Stimulated activated CD8-positive, alpha-beta memory T cell treated with anti-CD3 and anti-CD28 coated beads, Interleukin-2, amount 100 ng/mL, for 48 hours (primary cell): Measurements from ENCODE around the gene PDE9A.
A peak's percentile ranks its signal among the peaks of the same experiment; 100 is the strongest.
"Not testable (repeated sequence)": the region's sequence is repeated elsewhere in the genome, so short reads cannot be mapped to it uniquely, and the experiment has no call there.

ENCODE experiments used
- DNase-seq, 2 donors: peaks; one replicate each; pipeline ENCODE4 v3.0.0-alpha.2; 2020; ENCODE audit warnings: low read depth in 2 of 2

Gene PDE9A

GRCh38 chr21:42653231-42654061, at the start of gene PDE9A:
TSS of gene PDE9A (plus strand) at chr21:42653621. CDS start at chr21:42653815, 194 bp downstream.
- no peak for DNase-seq

- DNase-seq = no peak
Measured at GRCh38 chr21:42607102-42607501, 46.3 kb upstream of the PDE9A start.

- DNase-seq = no peak
Measured at GRCh38 chr21:42607525-42608102, 45.8 kb upstream of the PDE9A start.

GRCh38 chr21:42608446-42608845, 45.0 kb upstream of the PDE9A start:
- no peak for DNase-seq

- DNase-seq = peak; percentile 38 to 40
Measured at GRCh38 chr21:42609811-42610210, 43.6 kb upstream of the PDE9A start.

GRCh38 chr21:42611852-42612251, 41.6 kb upstream of the PDE9A start:
- no peak for DNase-seq

GRCh38 chr21:42612390-42612789, 41.0 kb upstream of the PDE9A start:
- no peak for DNase-seq

- DNase-seq = no peak
Measured at GRCh38 chr21:42613756-42614155, 39.7 kb upstream of the PDE9A start.

- peak in 1 of 2 donors; percentile 26 for DNase-seq
Measured at GRCh38 chr21:42614396-42614795, 39.0 kb upstream of the PDE9A start.

- DNase-seq = peak; percentile 28 to 39
Measured at GRCh38 chr21:42614811-42615351, 38.5 kb upstream of the PDE9A start.

- not testable (repeated sequence) for DNase-seq
Measured at GRCh38 chr21:42615377-42615776, 38.0 kb upstream of the PDE9A start.

- no peak for DNase-seq
Measured at GRCh38 chr21:42615924-42616323, 37.5 kb upstream of the PDE9A start.

GRCh38 chr21:42616446-42616845, 37.0 kb upstream of the PDE9A start:
- DNase-seq = no peak

GRCh38 chr21:42616941-42617340, 36.5 kb upstream of the PDE9A start:
- no peak for DNase-seq

GRCh38 chr21:42617486-42617885, 35.9 kb upstream of the PDE9A start:
- DNase-seq = no peak

GRCh38 chr21:42618707-42619102, 34.7 kb upstream of the PDE9A start:
- no peak for DNase-seq

- no peak for DNase-seq
Measured at GRCh38 chr21:42619166-42619565, 34.3 kb upstream of the PDE9A start.

GRCh38 chr21:42619841-42620240, 33.6 kb upstream of the PDE9A start:
- DNase-seq = no peak

GRCh38 chr21:42621166-42621818, 32.1 kb upstream of the PDE9A start:
- DNase-seq = no peak

GRCh38 chr21:42621819-42622177, 31.6 kb upstream of the PDE9A start:
- DNase-seq = no peak

GRCh38 chr21:42622284-42622683, 31.1 kb upstream of the PDE9A start:
- no peak for DNase-seq

- no peak for DNase-seq
Measured at GRCh38 chr21:42623694-42624093, 29.7 kb upstream of the PDE9A start.
